GM12878 (cell line): ENCODE data around the gene VSTM5. TPM values are rescaled to one million over a fixed set of nuclear protein-coding genes. Genes with fewer than 3 reads are reported as not detected.

Source experiments
- ATAC-seq: fragments of 200-7000 bp; cut with Tn5 transposase; 3 replicates; pipeline ENCODE4 v1.9.1; 2020; ENCODE audit warnings: mild to moderate bottlenecking, moderate library complexity
- BruUV-seq: library from RNA; stranded (reverse); fragments of 400-500 nt; replicated peaks from 2 replicates; lab custom pipeline; 2021; lab: Mats Ljungman, UMichigan
- CTCF ChIA-PET: fragments of 300-600 bp; sonication (Branson Sonifier 250); formaldehyde crosslinking; extraction: SDS; loops from one replicate; lab custom pipeline; 2021; ENCODE audit warnings: inconsistent platforms; lab: Yijun Ruan, JAX
- POLR2A ChIA-PET: fragments of 350-600 bp; formaldehyde crosslinking; extraction: SDS; loops from one replicate; lab custom pipeline; 2021; ENCODE audit warnings: inconsistent platforms; lab: Charles Lee
- RAD21 ChIA-PET: fragments of 300-600 bp; sonication (Branson Sonifier 250); formaldehyde crosslinking; loops from one replicate; lab custom pipeline; 2023; ENCODE audit warnings: antibody characterized with exemption; ENCODE audit not compliant: unreplicated experiment; lab: Charles Lee
- SMC1A ChIA-PET: fragments of 300-600 bp; sonication (Branson Sonifier 250); formaldehyde crosslinking; loops from one replicate; lab custom pipeline; 2023; ENCODE audit not compliant: unreplicated experiment, uncharacterized antibody; lab: Charles Lee
- DNase-seq: peaks from one replicate; pipeline ENCODE4 v3.0.0-alpha.2; 2011; ENCODE audit warnings: low read depth, low spot score
- FAIRE-seq: peaks from 3 replicates; lab custom pipeline; 2011; peaks lifted over from hg19 to GRCh38; lab: Jason Lieb, UNC
- H2AFZ ChIP-seq: 2 replicates; pipeline ENCODE4 v1.6.0; 2011; ENCODE audit warnings: low read depth, low read length, control low read depth; ENCODE audit not compliant: control insufficient read depth
- H3K27ac ChIP-seq: 2 replicates; pipeline ENCODE4 v1.5.1; 2011; ENCODE audit warnings: control low read depth; ENCODE audit not compliant: control insufficient read depth, insufficient read depth
- H3K27me3 ChIP-seq, 2 experiments: replicated peaks in 1 of 2; 2 replicates each; pipeline versions ENCODE4 v1.6.0 to v1.6.1; 2011; ENCODE audit warnings: low read length in 1 of 2; ENCODE audit not compliant: control insufficient read depth in 2 of 2, insufficient read depth in 2 of 2
- H3K36me3 ChIP-seq, 2 experiments: 2 replicates each; pipeline ENCODE4 v1.5.1; 2011; ENCODE audit warnings: low read length in 1 of 2; ENCODE audit not compliant: control insufficient read depth in 2 of 2, insufficient read depth in 2 of 2
- H3K4me1 ChIP-seq: 2 replicates; pipeline ENCODE4 v1.6.1; 2011; ENCODE audit warnings: mild to moderate bottlenecking, low read length, moderate library complexity, mixed read lengths; ENCODE audit not compliant: control insufficient read depth, insufficient read depth
- H3K4me2 ChIP-seq: 2 replicates; pipeline ENCODE4 v1.6.0; 2011; ENCODE audit warnings: control low read depth; ENCODE audit not compliant: control insufficient read depth, insufficient read depth
- H3K4me3 ChIP-seq: fragments of 200-600 bp; sonication (generic); 2 replicates; pipeline ENCODE4 v1.5.1; 2016
- H3K79me2 ChIP-seq: 2 replicates; pipeline ENCODE4 v1.6.0; 2011; ENCODE audit warnings: low read length; ENCODE audit not compliant: control insufficient read depth, insufficient read depth
- H3K9ac ChIP-seq: 2 replicates; pipeline ENCODE4 v1.8.0; 2011; ENCODE audit warnings: low read length, control low read depth, mixed read lengths; ENCODE audit not compliant: control insufficient read depth, insufficient read depth
- H3K9me3 ChIP-seq: replicated peaks from 3 replicates; pipeline ENCODE4 v1.5.1; 2011; ENCODE audit warnings: mild to moderate bottlenecking, low read length; ENCODE audit not compliant: control insufficient read depth, insufficient read depth
- H4K20me1 ChIP-seq: 2 replicates; pipeline ENCODE4 v1.6.0; 2011; ENCODE audit not compliant: control insufficient read depth, insufficient read depth
- SIX5 ChIP-seq: IDR thresholded peaks from 2 replicates; pipeline ENCODE4 v1.6.1; 2011; ENCODE audit warnings: mild to moderate bottlenecking, low read depth, low read length, moderate library complexity; ENCODE audit not compliant: severe bottlenecking
- ZBTB11 ChIP-seq: fragments of 450-650 bp; formaldehyde crosslinking; IDR thresholded peaks from 2 replicates; pipeline ENCODE4 v1.5.0; 2022; ENCODE audit warnings: mild to moderate bottlenecking, missing genetic modification characterization
- WGBS: methylation state at CpG from one replicate; pipeline ENCODE4 v1.1.6; 2016; ENCODE audit warnings: low lambda C conversion rate; ENCODE audit not compliant: insufficient replicate concordance, insufficient coverage; ENCODE audit errors: missing lambda C conversion rate; 5-methylcytosine and 5-hydroxymethylcytosine counted together
- in situ Hi-C: fragments of 300-500 bp; cut with MboI; formaldehyde crosslinking; loops from 9 replicates; pipeline ENCODE4 v1.14.3; 2018; ENCODE audit warnings: mixed read lengths
- intact Hi-C: fragments of 100-400 bp; cut with micrococcal nuclease; formaldehyde crosslinking; loops from one replicate; pipeline ENCODE4 v1.14.2; 2022; ENCODE audit not compliant: unreplicated experiment
- polyA plus RNA-seq, 11 experiments: library from polyadenylated mRNA; depleted of rRNA in 4 of 11; unstranded in 6 of 11; stranded (reverse) in 5 of 11; fragments of >200 nt; fragmentation: Nextera tagmentation in 4 of 11; fragmentation: Illumina TruSeq in 1 of 11; extraction: Ambion mirVana in 4 of 11; extraction: Trizol in 1 of 11; gene quantifications; 1 replicate in 1 of 11; 2 replicates in 10 of 11; pipeline versions ENCODE4 v1.2.1 to v1.2.3, GENCODE V29; 2011 to 2016; ENCODE audit warnings: inconsistent platforms in 2 of 11, missing spikeins in 2 of 11, low read depth in 1 of 11
- total RNA-seq, 4 experiments: library from RNA; depleted of rRNA in 3 of 4; stranded (reverse); fragments of >200 nt in 3 of 4; fragmentation: Illumina TruSeq in 1 of 4; extraction: Trizol in 1 of 4; gene quantifications; 2 replicates each; pipeline versions ENCODE4 v1.2.1 to v1.2.3, GENCODE V29; 2013 to 2021

Gene VSTM5
- total and polyA plus RNA-seq, 10 of the 15 experiments (the other 5 are each of a cell fraction or from before 2014, with no cell fraction given): not detected

GRCh38 chr11:93845181-93846092 is 5.0 kb downstream of the VSTM5 start:
- no peak; the same call in 2 of the 3 replicates for ATAC-seq

GRCh38 chr11:93844568-93844967 is 5.8 kb downstream of the VSTM5 start:
- Histone ChIP-seq H3K27ac (no peak overlapping the region), H3K79me2 (no peaks in the 10 kb centered on the region), H2AFZ (no peak overlapping the region), H3K27me3 (no peaks in the 10 kb centered on the region; a peak in 1 of 4 replicates), H3K36me3 (no peaks in the 10 kb centered on the region), H3K9me3 (no peaks in the 10 kb centered on the region), H3K4me3 (no peak overlapping the region), H3K9ac (no peak overlapping the region), H4K20me1 (no peaks in the 10 kb centered on the region), H3K4me1 (no peaks in the 10 kb centered on the region), H3K4me2 (no peak overlapping the region)
- CTCF ChIA-PET: no interaction called here
- no peak for DNase-seq
- no peak for ATAC-seq
- 17% methylated on average over 7 of the region's 7 CpGs for WGBS
- no TSS peak for BruUV-seq
- TF ChIP-seq ZBTB11: no peak
- in situ Hi-C loops (no loop called here), intact Hi-C loops (no loop called here)
- no peak for FAIRE-seq
- SMC1A ChIA-PET: no interaction called here
- RAD21 ChIA-PET: no interaction called here
- POLR2A ChIA-PET: no interaction called here

More at GRCh38 chr11:93845181-93846092, 5.0 kb downstream of the VSTM5 start:
- no peak for FAIRE-seq
- H3K9ac ChIP-seq: no peak overlapping the region
- H3K4me3 ChIP-seq: no peak overlapping the region
- in situ Hi-C loops (no loop called here), intact Hi-C loops (no loop called here)
- H3K27ac ChIP-seq: no peak overlapping the region
- no peaks in the 10 kb centered on the region; a peak in 2 of 4 replicates for H3K27me3 ChIP-seq
- ChIA-PET POLR2A (interaction anchor here (0.6 kb wide), 1 partner anchor 47 kb away, joined by 3 read pairs; no protein-coding TSS in a partner anchor), RAD21 (no interaction called here), SMC1A (interaction anchor here (0.6 kb wide), 1 partner anchor 11 kb away, joined by 3 read pairs; no protein-coding TSS in a partner anchor), CTCF (interaction anchor here (1.0 kb wide), 1 partner anchor 15 kb away, joined by 4 read pairs; no protein-coding TSS in a partner anchor)
- H3K9me3 ChIP-seq: no peaks in the 10 kb centered on the region
- no peak for TF ChIP-seq SIX5
- H2AFZ ChIP-seq: no peak overlapping the region
- DNase-seq: no peak
- BruUV-seq: no TSS peak
- WGBS: 21% methylated on average over 8 of the region's 8 CpGs
- H3K36me3 ChIP-seq: no peaks in the 10 kb centered on the region
- no peak overlapping the region for H3K4me2 ChIP-seq
- no peaks in the 10 kb centered on the region for H4K20me1 ChIP-seq
- H3K79me2 ChIP-seq: no peaks in the 10 kb centered on the region
- H3K4me1 ChIP-seq: no peaks in the 10 kb centered on the region
